B cell (primary cell): ENCODE results near the gene GASK1A. TPM values are rescaled to one million over a fixed set of nuclear protein-coding genes. Genes with fewer than 3 reads are reported as not detected.
A peak's percentile ranks its signal among the peaks of the same experiment; 100 is the strongest.

ENCODE experiments used
- ATAC-seq: fragments of 200-7000 bp; cut with Tn5 transposase; one replicate; pipeline ENCODE4 v1.10.0; 2021; ENCODE audit warnings: low read depth, mild to moderate bottlenecking, moderate number of reproducible peaks, moderate library complexity
- CTCF ChIA-PET: fragments of 350-600 bp; sonication (Branson Sonifier 250); formaldehyde crosslinking; loops from one replicate; lab custom pipeline; 2021; ENCODE audit warnings: antibody characterized with exemption, inconsistent platforms; lab: Charles Lee
- POLR2A ChIA-PET: fragments of 350-600 bp; sonication (Branson Sonifier 250); formaldehyde crosslinking; loops from one replicate; lab custom pipeline; 2021; ENCODE audit warnings: antibody characterized with exemption; lab: Charles Lee
- DNase-seq: peaks from one replicate; pipeline ENCODE4 v3.0.0; 2013
- H2AFZ ChIP-seq: 2 replicates; pipeline ENCODE4 v1.6.1; 2012; ENCODE audit warnings: mild to moderate bottlenecking, low read depth, low read length; ENCODE audit not compliant: insufficient read depth, poor library complexity, severe bottlenecking
- H3K27ac ChIP-seq, 2 donors: 1 replicate in 1 of 2; 2 replicates in 1 of 2; pipeline ENCODE4 v1.5.1; 2012 to 2013; ENCODE audit warnings: low read length in 2 of 2, mild to moderate bottlenecking in 2 of 2, moderate library complexity in 1 of 2
- H3K27me3 ChIP-seq, 4 experiments: fragments of 200-600 bp in 1 of 4; sonication (generic) in 1 of 4; replicated peaks in 1 of 4; 1 replicate in 2 of 4; 2 replicates in 2 of 4; pipeline versions ENCODE4 v1.6.1 to v1.7.0; 2013 to 2016; ENCODE audit warnings: low read length in 3 of 4, mild to moderate bottlenecking in 2 of 4, mixed read lengths in 1 of 4, moderate library complexity in 1 of 4; ENCODE audit not compliant: insufficient read depth in 4 of 4, control insufficient read depth in 3 of 4; ENCODE audit errors: control extremely low read depth in 1 of 4
- H3K36me3 ChIP-seq, 2 experiments: replicated peaks in 1 of 2; 1 replicate in 1 of 2; 2 replicates in 1 of 2; pipeline versions ENCODE4 v1.6.1 to v1.7.1; 2013; ENCODE audit warnings: low read length in 1 of 2; ENCODE audit not compliant: insufficient read depth in 2 of 2, control insufficient read depth in 1 of 2; ENCODE audit errors: control extremely low read depth in 1 of 2, extremely low read depth in 1 of 2
- H3K4me1 ChIP-seq, 2 donors: fragments of 200-600 bp in 1 of 2; sonication (generic) in 1 of 2; 1 replicate in 1 of 2; 2 replicates in 1 of 2; pipeline versions ENCODE4 v1.5.1 to v1.6.1; 2013 to 2017; ENCODE audit warnings: low read length in 2 of 2; ENCODE audit not compliant: control insufficient read depth in 2 of 2, insufficient read depth in 2 of 2
- H3K4me2 ChIP-seq: replicated peaks from 2 replicates; pipeline ENCODE3; 2012; ENCODE audit warnings: mild to moderate bottlenecking, low read depth, low read length; ENCODE audit not compliant: poor library complexity, severe bottlenecking
- H3K4me3 ChIP-seq, 5 experiments: fragments of 200-600 bp in 1 of 5; sonication (generic) in 1 of 5; 1 replicate in 3 of 5; 2 replicates in 2 of 5; pipeline versions ENCODE4 v1.5.1 to v1.7.0; 2011 to 2016; ENCODE audit warnings: low read length in 4 of 5, mild to moderate bottlenecking in 4 of 5, low read depth in 2 of 5, control low read depth in 1 of 5, moderate library complexity in 1 of 5; ENCODE audit not compliant: insufficient read depth in 1 of 5; ENCODE audit errors: control extremely low read depth in 1 of 5, extremely low read depth in 1 of 5
- H3K79me2 ChIP-seq: fragments of 200-600 bp; sonication (generic); one replicate; pipeline ENCODE4 v1.6.0; 2016; ENCODE audit warnings: low read length; ENCODE audit not compliant: control insufficient read depth, insufficient read depth
- H3K9ac ChIP-seq: fragments of 200-600 bp; sonication (generic); 2 replicates; pipeline ENCODE4 v1.6.1; 2017; ENCODE audit warnings: mild to moderate bottlenecking, low read length, moderate library complexity
- H3K9me3 ChIP-seq, 3 donors: one replicate each; pipeline versions ENCODE4 v1.6.1 to v1.7.1; 2013; ENCODE audit warnings: low read length in 2 of 3; ENCODE audit not compliant: control insufficient read depth in 2 of 3, insufficient read depth in 1 of 3; ENCODE audit errors: control extremely low read depth in 1 of 3
- H4K20me1 ChIP-seq: 2 replicates; pipeline ENCODE4 v1.6.0; 2012; ENCODE audit warnings: mild to moderate bottlenecking, low read length; ENCODE audit not compliant: insufficient read depth, control insufficient read depth, poor library complexity, severe bottlenecking
- H3K27ac Mint-ChIP-seq: one replicate; pipeline ENCODE4 v1.8.0; 2021; ENCODE audit warnings: mixed read lengths
- H3K27me3 Mint-ChIP-seq: one replicate; pipeline ENCODE4 v1.8.0; 2021; ENCODE audit warnings: mixed read lengths
- H3K4me1 Mint-ChIP-seq: one replicate; pipeline ENCODE4 v1.8.0; 2021; ENCODE audit warnings: mixed read lengths
- H3K4me3 Mint-ChIP-seq: one replicate; pipeline ENCODE4 v1.8.0; 2021; ENCODE audit warnings: mixed read lengths
- H3K9me3 Mint-ChIP-seq: one replicate; pipeline ENCODE4 v1.8.0; 2022; ENCODE audit warnings: mixed read lengths; ENCODE audit not compliant: insufficient read depth
- EZH2 ChIP-seq: IDR thresholded peaks from 2 replicates; pipeline ENCODE4 v1.6.1; 2012; ENCODE audit warnings: borderline replicate concordance, low read depth, mild to moderate bottlenecking, moderate library complexity, low read length; ENCODE audit not compliant: insufficient read depth, poor library complexity, severe bottlenecking
- WGBS: methylation state at CpG from one replicate; pipeline ENCODE4 v1.1.5; 2013; ENCODE audit warnings: missing lambda C conversion rate; ENCODE audit not compliant: insufficient coverage; 5-methylcytosine and 5-hydroxymethylcytosine counted together
- intact Hi-C: fragments of 100-400 bp; cut with micrococcal nuclease; formaldehyde crosslinking; loops from one replicate; pipeline ENCODE4 v1.10.0; 2022
- polyA plus RNA-seq: library from polyadenylated mRNA; depleted of rRNA; stranded (reverse); fragments of >200 nt; gene quantifications from 2 replicates; pipeline ENCODE4 v1.2.3, GENCODE V29; 2012
- total RNA-seq, 2 donors: library from RNA; stranded (reverse); fragments of 120-200 nt in 1 of 2; gene quantifications; 1 replicate in 1 of 2; 2 replicates in 1 of 2; pipeline versions ENCODE4 v1.2.3 to v1.2.4, GENCODE V29; 2013 to 2022
- TF ChIP-seq, protein P1 (sequence below): fragments of 200-600 bp; IDR thresholded peaks from one replicate; pipeline ENCODE4 v1.8.0; 2022; ENCODE audit warnings: antibody characterized with exemption, mild to moderate bottlenecking

GASK1A gene
- total and polyA plus RNA-seq, 2 donors (not counting 1 experiment from before 2014, with no cell fraction given): not detected

DNA sequence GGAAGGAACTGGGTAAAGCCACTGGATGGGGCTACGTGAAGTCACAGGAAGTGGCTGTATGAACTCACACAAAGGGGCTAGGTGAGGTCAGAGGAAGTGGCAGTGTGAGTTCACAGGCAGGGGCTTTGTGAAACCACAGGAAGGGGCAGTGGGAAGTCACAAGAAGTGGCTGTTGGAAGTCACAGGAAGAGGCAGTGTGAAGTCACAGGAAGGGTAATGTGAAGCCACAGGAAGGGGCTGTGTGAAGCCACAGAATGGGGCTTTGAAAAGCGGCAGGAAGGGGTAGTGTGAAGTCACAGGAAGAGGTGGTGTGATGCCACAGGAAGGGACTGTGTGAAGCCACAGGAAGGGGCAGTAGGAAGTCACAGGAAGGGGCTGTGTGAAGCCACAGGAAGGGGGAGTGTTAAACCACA is 34.6 kb downstream of the GASK1A start:
- intact Hi-C loops: no loop called here
- Mint-ChIP-seq H3K27me3 (peaks cover 4% of the 10 kb centered on the region), H3K4me1 (no peaks in the 10 kb centered on the region), H3K27ac (no peak overlapping the region), H3K4me3 (no peak overlapping the region), H3K9me3 (no peaks in the 10 kb centered on the region)
- 11% methylated on average over 2 of the region's 2 CpGs for WGBS
- POLR2A ChIA-PET: no interaction called here
- H3K4me2 ChIP-seq: no peak overlapping the region
- no peak overlapping the region for H3K4me3 ChIP-seq
- H3K36me3 ChIP-seq: no peaks in the 10 kb centered on the region
- TF ChIP-seq, protein P1, sequence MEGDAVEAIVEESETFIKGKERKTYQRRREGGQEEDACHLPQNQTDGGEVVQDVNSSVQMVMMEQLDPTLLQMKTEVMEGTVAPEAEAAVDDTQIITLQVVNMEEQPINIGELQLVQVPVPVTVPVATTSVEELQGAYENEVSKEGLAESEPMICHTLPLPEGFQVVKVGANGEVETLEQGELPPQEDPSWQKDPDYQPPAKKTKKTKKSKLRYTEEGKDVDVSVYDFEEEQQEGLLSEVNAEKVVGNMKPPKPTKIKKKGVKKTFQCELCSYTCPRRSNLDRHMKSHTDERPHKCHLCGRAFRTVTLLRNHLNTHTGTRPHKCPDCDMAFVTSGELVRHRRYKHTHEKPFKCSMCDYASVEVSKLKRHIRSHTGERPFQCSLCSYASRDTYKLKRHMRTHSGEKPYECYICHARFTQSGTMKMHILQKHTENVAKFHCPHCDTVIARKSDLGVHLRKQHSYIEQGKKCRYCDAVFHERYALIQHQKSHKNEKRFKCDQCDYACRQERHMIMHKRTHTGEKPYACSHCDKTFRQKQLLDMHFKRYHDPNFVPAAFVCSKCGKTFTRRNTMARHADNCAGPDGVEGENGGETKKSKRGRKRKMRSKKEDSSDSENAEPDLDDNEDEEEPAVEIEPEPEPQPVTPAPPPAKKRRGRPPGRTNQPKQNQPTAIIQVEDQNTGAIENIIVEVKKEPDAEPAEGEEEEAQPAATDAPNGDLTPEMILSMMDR: no peak
- TF ChIP-seq EZH2: no peak
- H3K27ac ChIP-seq: peak overlapping the region in 1 of 2 donors; percentile 9
- no peaks in the 10 kb centered on the region for H4K20me1 ChIP-seq
- H2AFZ ChIP-seq: peak overlapping the region; percentile 9
- H3K9ac ChIP-seq: no peak overlapping the region
- no peaks in the 10 kb centered on the region for H3K4me1 ChIP-seq
- no peaks in the 10 kb centered on the region for H3K79me2 ChIP-seq
- ATAC-seq (no peak), DNase-seq (no peak)
- peaks cover 0 to 64% (median 32%) of the 10 kb centered on the region in 3 donors for H3K9me3 ChIP-seq
- CTCF ChIA-PET: no interaction called here
- H3K27me3 ChIP-seq: no peaks in the 10 kb centered on the region

DNA sequence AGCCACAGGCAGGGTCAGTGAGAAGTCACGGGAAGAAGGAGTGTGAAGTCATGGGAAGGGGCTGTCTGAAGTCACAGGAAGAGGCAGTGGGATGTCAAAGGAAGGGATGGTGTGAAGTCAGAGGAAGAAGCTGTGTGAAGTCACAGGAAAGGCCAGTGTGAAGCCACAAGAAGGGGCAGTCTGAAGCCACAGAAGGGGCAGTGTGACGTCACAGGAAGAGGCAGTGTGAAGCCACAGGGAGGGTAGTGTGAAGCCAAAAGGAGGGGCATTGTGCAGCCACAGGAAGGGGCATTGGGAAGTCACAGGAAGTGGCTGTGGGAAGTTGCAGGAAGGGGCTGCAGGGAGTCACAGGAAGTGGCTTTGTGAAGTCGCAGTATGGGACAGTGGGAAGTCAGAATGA is 35.1 kb downstream of the GASK1A start:
- H3K27me3 Mint-ChIP-seq: no peaks in the 10 kb centered on the region
- H3K9me3 ChIP-seq: peaks cover 0 to 64% (median 32%) of the 10 kb centered on the region in 3 donors
- ATAC-seq (no peak), DNase-seq (no peak)
- intact Hi-C loops: no loop called here
- POLR2A ChIA-PET: no interaction called here
- CTCF ChIA-PET: no interaction called here
- no peak overlapping the region for H3K4me2 ChIP-seq
- no peak for TF ChIP-seq EZH2
- TF ChIP-seq, protein P1: no peak
- H3K27me3 ChIP-seq: no peaks in the 10 kb centered on the region
- no peaks in the 10 kb centered on the region for H4K20me1 ChIP-seq
- no peak overlapping the region for H3K4me3 Mint-ChIP-seq
- no peak overlapping the region for H3K27ac Mint-ChIP-seq
- WGBS: 61% methylated on average over 3 of the region's 3 CpGs
- no peak overlapping the region for H3K4me3 ChIP-seq
- no peaks in the 10 kb centered on the region for H3K9me3 Mint-ChIP-seq
- H3K4me1 Mint-ChIP-seq: no peaks in the 10 kb centered on the region
- no peak overlapping the region for H3K27ac ChIP-seq
- H3K79me2 ChIP-seq: no peaks in the 10 kb centered on the region
- H3K9ac ChIP-seq: no peak overlapping the region
- H3K36me3 ChIP-seq: no peaks in the 10 kb centered on the region
- no peak overlapping the region for H2AFZ ChIP-seq
- no peaks in the 10 kb centered on the region for H3K4me1 ChIP-seq
